HepG2 (cell line): ENCODE measurements around the gene CADM2.

Experiments used
- CHD2 ChIP-seq: IDR thresholded peaks from 2 replicates; pipeline ENCODE4 v1.6.1; 2011; ENCODE audit warnings: low read depth, low read length, improper control_type of control experiment
- JUNB ChIP-seq: sonication (generic); formaldehyde crosslinking; IDR thresholded peaks from 2 replicates; pipeline ENCODE4 v1.8.0; 2022; ENCODE audit warnings: missing genetic modification reagents, mild to moderate bottlenecking, borderline replicate concordance
- JUND ChIP-seq: sonication (generic); formaldehyde crosslinking; IDR thresholded peaks from 2 replicates; pipeline ENCODE4 v1.8.0; 2022; ENCODE audit warnings: mild to moderate bottlenecking, missing genetic modification reagents
- MTA1 ChIP-seq: sonication (generic); formaldehyde crosslinking; IDR thresholded peaks from 2 replicates; pipeline ENCODE4 v1.4.0; 2020; ENCODE audit warnings: missing genetic modification reagents, mild to moderate bottlenecking, borderline replicate concordance
- MYC ChIP-seq: sonication (generic); formaldehyde crosslinking; IDR thresholded peaks from 2 replicates; pipeline ENCODE4 v1.9.0; 2021; ENCODE audit warnings: missing genetic modification reagents, borderline replicate concordance
- PTBP1 ChIP-seq: fragments of 200-400 bp; formaldehyde crosslinking; IDR thresholded peaks from 2 replicates; pipeline ENCODE4 v1.6.1; 2018; ENCODE audit warnings: low read length, low read depth; ENCODE audit not compliant: poor library complexity, severe bottlenecking
- TRIM24 ChIP-seq: sonication (generic); formaldehyde crosslinking; IDR thresholded peaks from 2 replicates; pipeline ENCODE4 v1.8.0; 2022; ENCODE audit warnings: mild to moderate bottlenecking, missing genetic modification reagents
- YY1 ChIP-seq: IDR thresholded peaks from 2 replicates; pipeline ENCODE4 v1.6.1; 2011; ENCODE audit warnings: low read length, low read depth, moderate library complexity, mild to moderate bottlenecking; ENCODE audit not compliant: insufficient read depth, insufficient replicate concordance
- ZBTB1 ChIP-seq: sonication (generic); formaldehyde crosslinking; IDR thresholded peaks from 2 replicates; pipeline ENCODE4 v1.4.0; 2020; ENCODE audit warnings: missing genetic modification reagents, borderline replicate concordance
- TF ChIP-seq, protein P1 (sequence below), 2 experiments: sonication (generic) in 1 of 2; formaldehyde crosslinking in 1 of 2; IDR thresholded peaks; 2 replicates each; pipeline versions ENCODE4 v1.5.1 to v1.6.1; 2011 to 2020; ENCODE audit warnings: borderline replicate concordance in 1 of 2, low read depth in 1 of 2, low read length in 1 of 2, mild to moderate bottlenecking in 1 of 2, missing genetic modification reagents in 1 of 2, moderate library complexity in 1 of 2
- TF ChIP-seq, protein P2 (sequence below): IDR thresholded peaks from 2 replicates; pipeline ENCODE4 v1.6.1; 2016
- TF ChIP-seq, protein P3 (sequence below): sonication (generic); formaldehyde crosslinking; IDR thresholded peaks from 2 replicates; pipeline ENCODE4 v1.4.0; 2020; ENCODE audit warnings: missing genetic modification reagents, mild to moderate bottlenecking, borderline replicate concordance
- TF ChIP-seq, protein P4 (sequence below): sonication (generic); formaldehyde crosslinking; IDR thresholded peaks from 2 replicates; pipeline ENCODE4 v1.5.0; 2020; ENCODE audit warnings: mild to moderate bottlenecking, missing genetic modification reagents, moderate library complexity
- TF ChIP-seq, protein P5 (sequence below): conservative IDR thresholded peaks from 2 replicates; pipeline ENCODE4 v1.6.1; 2018; ENCODE audit warnings: missing genetic modification reagents

DNA sequence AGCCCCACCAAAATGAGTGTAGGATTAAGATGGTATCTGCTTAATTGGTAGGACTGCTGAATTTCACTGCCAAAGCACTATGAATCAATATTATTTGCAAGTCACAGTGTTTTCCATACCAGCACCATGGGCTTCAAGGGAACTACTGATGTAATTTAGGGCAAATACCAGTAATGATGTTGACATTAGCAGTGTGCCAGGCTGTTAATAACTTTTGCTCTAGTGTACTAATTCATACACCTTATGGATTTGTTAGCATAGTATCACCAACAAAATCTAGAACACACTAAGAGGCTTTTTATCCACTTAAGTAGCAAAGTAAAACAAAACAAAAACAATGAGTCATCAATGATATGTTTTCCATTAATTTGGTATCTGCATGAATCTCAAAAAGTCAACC lies 888.2 kb downstream of the CADM2 start:
- TF ChIP-seq PTBP1 (no peak), JUNB (CRISPR knock-in tag) (no peak), TRIM24 (CRISPR knock-in tag) (no peak), ZBTB1 (CRISPR knock-in tag) (no peak), JUND (no peak), CHD2 (no peak), MYC (CRISPR knock-in tag) (no peak), YY1 (no peak), MTA1 (CRISPR knock-in tag) (no peak)
- TF ChIP-seq, protein P1, sequence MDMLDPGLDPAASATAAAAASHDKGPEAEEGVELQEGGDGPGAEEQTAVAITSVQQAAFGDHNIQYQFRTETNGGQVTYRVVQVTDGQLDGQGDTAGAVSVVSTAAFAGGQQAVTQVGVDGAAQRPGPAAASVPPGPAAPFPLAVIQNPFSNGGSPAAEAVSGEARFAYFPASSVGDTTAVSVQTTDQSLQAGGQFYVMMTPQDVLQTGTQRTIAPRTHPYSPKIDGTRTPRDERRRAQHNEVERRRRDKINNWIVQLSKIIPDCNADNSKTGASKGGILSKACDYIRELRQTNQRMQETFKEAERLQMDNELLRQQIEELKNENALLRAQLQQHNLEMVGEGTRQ (IDR thresholded peaks at IDR 0.05; ENCODE audit: low read depth, low read length), result no peak
- TF ChIP-seq, protein P1 (CRISPR knock-in tag; IDR thresholded peaks at IDR 0.05; ENCODE audit: borderline replicate concordance), result no peak
- TF ChIP-seq, protein P2, sequence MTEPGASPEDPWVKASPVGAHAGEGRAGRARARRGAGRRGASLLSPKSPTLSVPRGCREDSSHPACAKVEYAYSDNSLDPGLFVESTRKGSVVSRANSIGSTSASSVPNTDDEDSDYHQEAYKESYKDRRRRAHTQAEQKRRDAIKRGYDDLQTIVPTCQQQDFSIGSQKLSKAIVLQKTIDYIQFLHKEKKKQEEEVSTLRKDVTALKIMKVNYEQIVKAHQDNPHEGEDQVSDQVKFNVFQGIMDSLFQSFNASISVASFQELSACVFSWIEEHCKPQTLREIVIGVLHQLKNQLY (CRISPR knock-in tag), result no peak
- TF ChIP-seq, protein P3, sequence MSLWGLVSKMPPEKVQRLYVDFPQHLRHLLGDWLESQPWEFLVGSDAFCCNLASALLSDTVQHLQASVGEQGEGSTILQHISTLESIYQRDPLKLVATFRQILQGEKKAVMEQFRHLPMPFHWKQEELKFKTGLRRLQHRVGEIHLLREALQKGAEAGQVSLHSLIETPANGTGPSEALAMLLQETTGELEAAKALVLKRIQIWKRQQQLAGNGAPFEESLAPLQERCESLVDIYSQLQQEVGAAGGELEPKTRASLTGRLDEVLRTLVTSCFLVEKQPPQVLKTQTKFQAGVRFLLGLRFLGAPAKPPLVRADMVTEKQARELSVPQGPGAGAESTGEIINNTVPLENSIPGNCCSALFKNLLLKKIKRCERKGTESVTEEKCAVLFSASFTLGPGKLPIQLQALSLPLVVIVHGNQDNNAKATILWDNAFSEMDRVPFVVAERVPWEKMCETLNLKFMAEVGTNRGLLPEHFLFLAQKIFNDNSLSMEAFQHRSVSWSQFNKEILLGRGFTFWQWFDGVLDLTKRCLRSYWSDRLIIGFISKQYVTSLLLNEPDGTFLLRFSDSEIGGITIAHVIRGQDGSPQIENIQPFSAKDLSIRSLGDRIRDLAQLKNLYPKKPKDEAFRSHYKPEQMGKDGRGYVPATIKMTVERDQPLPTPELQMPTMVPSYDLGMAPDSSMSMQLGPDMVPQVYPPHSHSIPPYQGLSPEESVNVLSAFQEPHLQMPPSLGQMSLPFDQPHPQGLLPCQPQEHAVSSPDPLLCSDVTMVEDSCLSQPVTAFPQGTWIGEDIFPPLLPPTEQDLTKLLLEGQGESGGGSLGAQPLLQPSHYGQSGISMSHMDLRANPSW, result no peak
- TF ChIP-seq, protein P4, sequence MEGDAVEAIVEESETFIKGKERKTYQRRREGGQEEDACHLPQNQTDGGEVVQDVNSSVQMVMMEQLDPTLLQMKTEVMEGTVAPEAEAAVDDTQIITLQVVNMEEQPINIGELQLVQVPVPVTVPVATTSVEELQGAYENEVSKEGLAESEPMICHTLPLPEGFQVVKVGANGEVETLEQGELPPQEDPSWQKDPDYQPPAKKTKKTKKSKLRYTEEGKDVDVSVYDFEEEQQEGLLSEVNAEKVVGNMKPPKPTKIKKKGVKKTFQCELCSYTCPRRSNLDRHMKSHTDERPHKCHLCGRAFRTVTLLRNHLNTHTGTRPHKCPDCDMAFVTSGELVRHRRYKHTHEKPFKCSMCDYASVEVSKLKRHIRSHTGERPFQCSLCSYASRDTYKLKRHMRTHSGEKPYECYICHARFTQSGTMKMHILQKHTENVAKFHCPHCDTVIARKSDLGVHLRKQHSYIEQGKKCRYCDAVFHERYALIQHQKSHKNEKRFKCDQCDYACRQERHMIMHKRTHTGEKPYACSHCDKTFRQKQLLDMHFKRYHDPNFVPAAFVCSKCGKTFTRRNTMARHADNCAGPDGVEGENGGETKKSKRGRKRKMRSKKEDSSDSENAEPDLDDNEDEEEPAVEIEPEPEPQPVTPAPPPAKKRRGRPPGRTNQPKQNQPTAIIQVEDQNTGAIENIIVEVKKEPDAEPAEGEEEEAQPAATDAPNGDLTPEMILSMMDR (CRISPR knock-in tag), result no peak
- TF ChIP-seq, protein P5, sequence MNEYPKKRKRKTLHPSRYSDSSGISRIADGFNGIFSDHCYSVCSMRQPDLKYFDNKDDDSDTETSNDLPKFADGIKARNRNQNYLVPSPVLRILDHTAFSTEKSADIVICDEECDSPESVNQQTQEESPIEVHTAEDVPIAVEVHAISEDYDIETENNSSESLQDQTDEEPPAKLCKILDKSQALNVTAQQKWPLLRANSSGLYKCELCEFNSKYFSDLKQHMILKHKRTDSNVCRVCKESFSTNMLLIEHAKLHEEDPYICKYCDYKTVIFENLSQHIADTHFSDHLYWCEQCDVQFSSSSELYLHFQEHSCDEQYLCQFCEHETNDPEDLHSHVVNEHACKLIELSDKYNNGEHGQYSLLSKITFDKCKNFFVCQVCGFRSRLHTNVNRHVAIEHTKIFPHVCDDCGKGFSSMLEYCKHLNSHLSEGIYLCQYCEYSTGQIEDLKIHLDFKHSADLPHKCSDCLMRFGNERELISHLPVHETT (CRISPR knock-in tag), result no peak
